Calu3 (cell line): ENCODE data around the gene TRIM39. TPM values are rescaled to one million over a fixed set of nuclear protein-coding genes. Genes with fewer than 3 reads are reported as not detected.

Experiments
- BruUV-seq: library from RNA; stranded (reverse); fragments of 400-500 nt; replicated peaks from 2 replicates; lab custom pipeline; 2021; lab: Mats Ljungman, UMichigan
- CTCF ChIA-PET: fragments of 300-600 bp; sonication (Branson Sonifier 250); formaldehyde crosslinking; loops from one replicate; lab custom pipeline; 2022; ENCODE audit warnings: antibody characterized with exemption; lab: Charles Lee
- DNase-seq: peaks from one replicate; pipeline ENCODE4 v3.0.0; 2022
- H3K27ac Mint-ChIP-seq: one replicate; pipeline ENCODE4 v1.8.0; 2022; ENCODE audit warnings: mixed read lengths; ENCODE audit not compliant: unreplicated experiment
- H3K27me3 Mint-ChIP-seq: one replicate; pipeline ENCODE4 v1.8.0; 2022; ENCODE audit warnings: mixed read lengths; ENCODE audit not compliant: unreplicated experiment
- H3K36me3 Mint-ChIP-seq: one replicate; pipeline ENCODE4 v1.8.0; 2022; ENCODE audit warnings: mild to moderate bottlenecking, moderate library complexity, mixed read lengths; ENCODE audit not compliant: insufficient read depth, unreplicated experiment
- H3K4me1 Mint-ChIP-seq: one replicate; pipeline ENCODE4 v1.8.0; 2022; ENCODE audit warnings: mild to moderate bottlenecking, low read depth, mixed read lengths; ENCODE audit not compliant: unreplicated experiment
- H3K4me3 Mint-ChIP-seq: one replicate; pipeline ENCODE4 v1.8.0; 2022; ENCODE audit warnings: mild to moderate bottlenecking, low read depth, moderate library complexity, mixed read lengths; ENCODE audit not compliant: unreplicated experiment
- H3K9me3 Mint-ChIP-seq: one replicate; pipeline ENCODE4 v1.8.0; 2022; ENCODE audit warnings: low read depth, mixed read lengths; ENCODE audit not compliant: unreplicated experiment
- CTCF ChIP-seq: fragments of 200-600 bp; IDR thresholded peaks from one replicate; pipeline ENCODE4 v1.8.0; 2022; ENCODE audit warnings: antibody characterized with exemption; ENCODE audit not compliant: unreplicated experiment
- intact Hi-C: fragments of 100-400 bp; cut with micrococcal nuclease; formaldehyde crosslinking; loops from one replicate; pipeline ENCODE4 v1.10.0; 2022; ENCODE audit not compliant: unreplicated experiment
- total RNA-seq: library from RNA; stranded (reverse); gene quantifications from 2 replicates; pipeline ENCODE4 v1.2.3, GENCODE V29; 2022

Gene TRIM39
- total RNA-seq, 1 experiment from 2014 or later: 22.0 TPM

- CTCF ChIA-PET: no interaction called here
- intact Hi-C loops: no loop called here
- no peaks in the 10 kb centered on the region for H3K27me3 Mint-ChIP-seq
- H3K27ac Mint-ChIP-seq: no peak overlapping the region
- BruUV-seq: no TSS peak
- H3K9me3 Mint-ChIP-seq: no peaks in the 10 kb centered on the region
- no peak overlapping the region for H3K4me3 Mint-ChIP-seq
- H3K36me3 Mint-ChIP-seq: peaks cover 37% of the 10 kb centered on the region
- no peak for DNase-seq
- TF ChIP-seq CTCF: no peak
- H3K4me1 Mint-ChIP-seq: peaks cover 1% of the 10 kb centered on the region
These were observed 13.9 kb downstream of the TRIM39 start for GRCh38 chr6:30340589-30341054.

- CTCF ChIA-PET: no interaction called here
These were observed 14.5 kb downstream of the TRIM39 start for GRCh38 chr6:30341218-30341617.

GRCh38 chr6:30341728-30342127 lies 15.0 kb downstream of the TRIM39 start:
- H3K27me3 Mint-ChIP-seq: no peaks in the 10 kb centered on the region
- peaks cover 33% of the 10 kb centered on the region for H3K36me3 Mint-ChIP-seq
- DNase-seq: no peak
- H3K27ac Mint-ChIP-seq: no peak overlapping the region
- CTCF ChIA-PET: no interaction called here
- intact Hi-C loops: no loop called here
- H3K4me3 Mint-ChIP-seq: no peak overlapping the region
- TF ChIP-seq CTCF: no peak
- no peaks in the 10 kb centered on the region for H3K9me3 Mint-ChIP-seq
- H3K4me1 Mint-ChIP-seq: peaks cover 8% of the 10 kb centered on the region
- BruUV-seq: no TSS peak

More at GRCh38 chr6:30341218-30341617, 14.5 kb downstream of the TRIM39 start:
- no peak for TF ChIP-seq CTCF
- peaks cover 36% of the 10 kb centered on the region for H3K36me3 Mint-ChIP-seq
- H3K27me3 Mint-ChIP-seq: no peaks in the 10 kb centered on the region
- H3K4me3 Mint-ChIP-seq: no peak overlapping the region
- no peaks in the 10 kb centered on the region for H3K9me3 Mint-ChIP-seq
- H3K27ac Mint-ChIP-seq: no peak overlapping the region
- BruUV-seq: no TSS peak
- DNase-seq: no peak
- H3K4me1 Mint-ChIP-seq: peaks cover 7% of the 10 kb centered on the region
- intact Hi-C loops: no loop called here

- peak overlapping the region; percentile 73 for H3K4me3 Mint-ChIP-seq
- intact Hi-C loops: no loop called here
- no peak for DNase-seq
- TF ChIP-seq CTCF: no peak
- H3K27ac Mint-ChIP-seq: peak overlapping the region; percentile 50
- CTCF ChIA-PET: no interaction called here
- BruUV-seq: no TSS peak
- H3K27me3 Mint-ChIP-seq: no peaks in the 10 kb centered on the region
- H3K9me3 Mint-ChIP-seq: no peaks in the 10 kb centered on the region
- H3K36me3 Mint-ChIP-seq: peaks cover 24% of the 10 kb centered on the region
- H3K4me1 Mint-ChIP-seq: peaks cover 14% of the 10 kb centered on the region
These were observed 17.6 kb downstream of the TRIM39 start for GRCh38 chr6:30344191-30344867.
